HEK293 (cell line): ENCODE data around the gene FGD5.
A peak's percentile ranks its signal among the peaks of the same experiment; 100 is the strongest.

Experiments used
- CTCF ChIA-PET: fragments of 350-600 bp; formaldehyde crosslinking; extraction: SDS; loops from one replicate; lab custom pipeline; 2021; ENCODE audit warnings: antibody characterized with exemption; lab: Yijun Ruan, JAX
- POLR2A ChIA-PET: fragments of 300-600 bp; formaldehyde crosslinking; extraction: SDS; loops from one replicate; lab custom pipeline; 2020; ENCODE audit warnings: antibody characterized with exemption, inconsistent platforms; lab: Yijun Ruan, JAX
- H3K27ac ChIP-seq: fragments of 200-500 bp; sonication (Bioruptor generic); 2 replicates; pipeline ENCODE4 v1.5.1; 2014; ENCODE audit warnings: low read depth, low read length, control low read depth, inconsistent platforms; ENCODE audit errors: extremely low read depth
- H3K36me3 ChIP-seq, 2 experiments: fragments of 200-500 bp in 1 of 2; sonication (Bioruptor generic) in 1 of 2; 1 replicate in 1 of 2; 2 replicates in 1 of 2; pipeline ENCODE4 v1.5.1; 2014 to 2017; ENCODE audit warnings: inconsistent platforms in 2 of 2, low read length in 2 of 2; ENCODE audit not compliant: control insufficient read depth in 2 of 2, insufficient read depth in 1 of 2
- H3K4me1 ChIP-seq: fragments of 200-500 bp; sonication (Bioruptor generic); 2 replicates; pipeline ENCODE4 v1.5.1; 2014; ENCODE audit warnings: mild to moderate bottlenecking, low read length, inconsistent platforms; ENCODE audit not compliant: control insufficient read depth, insufficient read depth
- H3K4me3 ChIP-seq: 2 replicates; pipeline ENCODE4 v1.5.1; 2011; ENCODE audit warnings: low read depth, mild to moderate bottlenecking, control low read depth, low read length, moderate library complexity
- H3K9me3 ChIP-seq: fragments of 200-500 bp; sonication (Bioruptor generic); 2 replicates; pipeline ENCODE4 v1.5.1; 2014; ENCODE audit warnings: low read depth, low read length, inconsistent platforms; ENCODE audit not compliant: control insufficient read depth, insufficient read depth
- GLI2 ChIP-seq: fragments of 450-650 bp; formaldehyde crosslinking; IDR thresholded peaks from 2 replicates; pipeline ENCODE4; 2017; ENCODE audit warnings: missing biosample characterization, missing genetic modification characterization, low read depth, borderline replicate concordance
- HOXD13 ChIP-seq: sonication (generic); formaldehyde crosslinking; IDR thresholded peaks from 2 replicates; pipeline ENCODE4 v1.8.0; 2022; ENCODE audit warnings: missing genetic modification reagents, borderline replicate concordance
- MEIS1 ChIP-seq: sonication (generic); formaldehyde crosslinking; IDR thresholded peaks from 2 replicates; pipeline ENCODE4 v1.8.1; 2022; ENCODE audit warnings: missing genetic modification reagents, mild to moderate bottlenecking, borderline replicate concordance
- PATZ1 ChIP-seq: fragments of 450-650 bp; formaldehyde crosslinking; IDR thresholded peaks from 2 replicates; pipeline ENCODE4 v1.5.1; 2016; ENCODE audit warnings: missing biosample characterization, missing genetic modification characterization
- PRDM4 ChIP-seq: fragments of 450-650 bp; formaldehyde crosslinking; IDR thresholded peaks from 2 replicates; pipeline ENCODE4 v1.5.1; 2017; ENCODE audit warnings: missing biosample characterization, missing genetic modification characterization
- SCRT1 ChIP-seq: fragments of 450-650 bp; formaldehyde crosslinking; IDR thresholded peaks from 2 replicates; pipeline ENCODE4 v1.5.1; 2016; ENCODE audit warnings: missing biosample characterization, missing genetic modification characterization, borderline replicate concordance
- ZNF155 ChIP-seq: fragments of 450-650 bp; formaldehyde crosslinking; IDR thresholded peaks from 2 replicates; pipeline ENCODE4 v1.5.1; 2016; ENCODE audit warnings: missing biosample characterization, missing genetic modification characterization
- ZNF169 ChIP-seq: fragments of 450-650 bp; formaldehyde crosslinking; IDR thresholded peaks from 2 replicates; pipeline ENCODE4 v1.5.1; 2016; ENCODE audit warnings: missing biosample characterization, missing genetic modification characterization
- ZNF221 ChIP-seq: fragments of 450-650 bp; formaldehyde crosslinking; IDR thresholded peaks from 2 replicates; pipeline ENCODE4 v1.5.1; 2017; ENCODE audit warnings: missing biosample characterization, missing genetic modification characterization, borderline replicate concordance
- ZNF341 ChIP-seq: fragments of 450-650 bp; formaldehyde crosslinking; IDR thresholded peaks from 2 replicates; pipeline ENCODE4; 2016; ENCODE audit warnings: low read depth, missing biosample characterization, missing genetic modification characterization
- ZNF366 ChIP-seq: fragments of 450-650 bp; formaldehyde crosslinking; conservative IDR thresholded peaks from 2 replicates; pipeline ENCODE4 v1.5.1; 2016; ENCODE audit warnings: missing biosample characterization, missing genetic modification characterization
- ZNF488 ChIP-seq: fragments of 450-650 bp; formaldehyde crosslinking; IDR thresholded peaks from 2 replicates; pipeline ENCODE4 v1.5.1; 2016; ENCODE audit warnings: missing biosample characterization, missing genetic modification characterization
- ZNF513 ChIP-seq: fragments of 450-650 bp; IDR thresholded peaks from 2 replicates; pipeline ENCODE4 v1.5.1; 2018; ENCODE audit warnings: missing biosample characterization, missing genetic modification characterization
- ZNF530 ChIP-seq: fragments of 450-650 bp; formaldehyde crosslinking; IDR thresholded peaks from 2 replicates; pipeline ENCODE4 v1.5.1; 2016; ENCODE audit warnings: low read depth, missing biosample characterization, missing genetic modification characterization
- ZNF544 ChIP-seq: fragments of 450-650 bp; formaldehyde crosslinking; IDR thresholded peaks from 2 replicates; pipeline ENCODE4 v1.5.0; 2017; ENCODE audit warnings: missing biosample characterization, missing genetic modification characterization
- ZNF548 ChIP-seq: fragments of 450-650 bp; formaldehyde crosslinking; IDR thresholded peaks from 2 replicates; pipeline ENCODE4 v1.5.1; 2016; ENCODE audit warnings: missing biosample characterization, missing genetic modification characterization
- ZNF624 ChIP-seq: fragments of 450-650 bp; formaldehyde crosslinking; IDR thresholded peaks from 2 replicates; pipeline ENCODE4 v1.5.1; 2017; ENCODE audit warnings: missing biosample characterization, missing genetic modification characterization
- ZNF776 ChIP-seq: fragments of 450-650 bp; formaldehyde crosslinking; IDR thresholded peaks from 2 replicates; pipeline ENCODE4 v1.5.0; 2017; ENCODE audit warnings: missing biosample characterization, missing genetic modification characterization, borderline replicate concordance
- ZNF777 ChIP-seq: fragments of 450-650 bp; formaldehyde crosslinking; IDR thresholded peaks from 2 replicates; pipeline ENCODE4 v1.5.1; 2017; ENCODE audit warnings: missing biosample characterization, missing genetic modification characterization, borderline replicate concordance
- ZNF785 ChIP-seq: fragments of 450-650 bp; formaldehyde crosslinking; IDR thresholded peaks from 2 replicates; pipeline ENCODE4 v1.5.1; 2016; ENCODE audit warnings: missing biosample characterization, missing genetic modification characterization
- ZNF843 ChIP-seq: fragments of 450-650 bp; formaldehyde crosslinking; IDR thresholded peaks from 2 replicates; pipeline ENCODE4 v1.5.1; 2016; ENCODE audit warnings: missing biosample characterization, missing genetic modification characterization
- ZSCAN23 ChIP-seq: fragments of 450-650 bp; formaldehyde crosslinking; IDR thresholded peaks from 2 replicates; pipeline ENCODE4 v1.5.1; 2016; ENCODE audit warnings: missing biosample characterization, missing genetic modification characterization
- ZXDB ChIP-seq: fragments of 450-650 bp; formaldehyde crosslinking; IDR thresholded peaks from 2 replicates; pipeline ENCODE4 v1.5.1; 2016; ENCODE audit warnings: missing biosample characterization, missing genetic modification characterization

FGD5 gene

GRCh38 chr3:14814411-14814871, 4.3 kb upstream of the FGD5 start (continued):
- no peak for TF ChIP-seq ZNF544 (tag by site-specific recombination)

- Histone ChIP-seq H3K9me3 (no peaks in the 10 kb centered on the region), H3K4me3 (no peak overlapping the region), H3K27ac (no peak overlapping the region), H3K4me1 (no peaks in the 10 kb centered on the region), H3K36me3 (no peaks in the 10 kb centered on the region)
- TF ChIP-seq ZSCAN23 (tag by site-specific recombination) (no peak), ZNF221 (no peak), ZNF777 (tag by site-specific recombination) (no peak), ZNF785 (no peak), ZNF155 (no peak), ZNF776 (no peak), ZNF843 (no peak), ZNF488 (no peak), HOXD13 (CRISPR knock-in tag) (no peak), GLI2 (tag by site-specific recombination) (no peak), ZXDB (tag by site-specific recombination) (no peak), ZNF624 (tag by site-specific recombination) (no peak), PATZ1 (tag by site-specific recombination) (no peak), MEIS1 (no peak)
- POLR2A ChIA-PET: no interaction called here
- CTCF ChIA-PET: interaction anchor here (1.4 to 1.7 kb wide), 2 partner anchors 14 to 26 kb away, joined by 3 to 14 read pairs; no protein-coding TSS in a partner anchor
These were observed 2.4 kb upstream of the FGD5 start for GRCh38 chr3:14816359-14816758.

- no peaks in the 10 kb centered on the region for H3K9me3 ChIP-seq
- no peak overlapping the region for H3K27ac ChIP-seq
- ChIA-PET CTCF (interaction anchor here (0.6 kb wide), 1 partner anchor 1170 kb away, joined by 3 read pairs; no protein-coding TSS in a partner anchor), POLR2A (no interaction called here)
- H3K4me3 ChIP-seq: no peak overlapping the region
- no peaks in the 10 kb centered on the region for H3K36me3 ChIP-seq
- TF ChIP-seq ZNF843 (no peak), SCRT1 (tag by site-specific recombination) (0 out of 2 replicates have a peak, but pooled peaks have one; percentile 12)
- H3K4me1 ChIP-seq: peaks cover 11% of the 10 kb centered on the region
These were observed 909 bp downstream of the FGD5 start for GRCh38 chr3:14819671-14820070.

- no peaks in the 10 kb centered on the region for H3K9me3 ChIP-seq
- no peak overlapping the region; the same call in 1 of the 2 replicates for H3K27ac ChIP-seq
- H3K36me3 ChIP-seq: no peaks in the 10 kb centered on the region
- no peak overlapping the region for H3K4me3 ChIP-seq
- ChIA-PET CTCF (interaction anchor here (0.6 kb wide), 1 partner anchor 1170 kb away, joined by 3 read pairs; no protein-coding TSS in a partner anchor), POLR2A (no interaction called here)
- H3K4me1 ChIP-seq: peaks cover 11% of the 10 kb centered on the region
- TF ChIP-seq ZNF530 (tag by site-specific recombination) (no peak), ZNF169 (tag by site-specific recombination) (no peak), ZNF548 (tag by site-specific recombination) (no peak), ZNF513 (no peak), ZNF221 (no peak), PRDM4 (no peak), ZNF366 (no peak), ZNF341 (tag by site-specific recombination) (no peak)
These were observed 1.4 kb downstream of the FGD5 start for GRCh38 chr3:14820156-14820555.
